IPS-15b (cell line): ENCODE results near the gene BRAT1.

ENCODE experiments used
- H3K27me3 ChIP-seq: one replicate; pipeline ENCODE4 v1.6.1; 2013; ENCODE audit warnings: low read length; ENCODE audit not compliant: control insufficient read depth, insufficient read depth
- H3K36me3 ChIP-seq: one replicate; pipeline ENCODE4 v1.6.1; 2013; ENCODE audit warnings: low read length; ENCODE audit not compliant: control insufficient read depth, insufficient read depth
- H3K4me1 ChIP-seq: one replicate; pipeline ENCODE4 v1.6.1; 2013; ENCODE audit warnings: mild to moderate bottlenecking, low read length; ENCODE audit not compliant: control insufficient read depth, insufficient read depth
- H3K4me3 ChIP-seq: one replicate; pipeline ENCODE4 v1.5.1; 2013; ENCODE audit warnings: low read depth, low read length
- H3K9ac ChIP-seq: one replicate; pipeline ENCODE4 v1.6.1; 2013; ENCODE audit warnings: low read depth, mild to moderate bottlenecking, low read length
- H3K9me3 ChIP-seq: one replicate; pipeline ENCODE4 v1.6.1; 2013; ENCODE audit warnings: mild to moderate bottlenecking, low read length; ENCODE audit not compliant: control insufficient read depth, insufficient read depth

BRAT1 gene

DNA sequence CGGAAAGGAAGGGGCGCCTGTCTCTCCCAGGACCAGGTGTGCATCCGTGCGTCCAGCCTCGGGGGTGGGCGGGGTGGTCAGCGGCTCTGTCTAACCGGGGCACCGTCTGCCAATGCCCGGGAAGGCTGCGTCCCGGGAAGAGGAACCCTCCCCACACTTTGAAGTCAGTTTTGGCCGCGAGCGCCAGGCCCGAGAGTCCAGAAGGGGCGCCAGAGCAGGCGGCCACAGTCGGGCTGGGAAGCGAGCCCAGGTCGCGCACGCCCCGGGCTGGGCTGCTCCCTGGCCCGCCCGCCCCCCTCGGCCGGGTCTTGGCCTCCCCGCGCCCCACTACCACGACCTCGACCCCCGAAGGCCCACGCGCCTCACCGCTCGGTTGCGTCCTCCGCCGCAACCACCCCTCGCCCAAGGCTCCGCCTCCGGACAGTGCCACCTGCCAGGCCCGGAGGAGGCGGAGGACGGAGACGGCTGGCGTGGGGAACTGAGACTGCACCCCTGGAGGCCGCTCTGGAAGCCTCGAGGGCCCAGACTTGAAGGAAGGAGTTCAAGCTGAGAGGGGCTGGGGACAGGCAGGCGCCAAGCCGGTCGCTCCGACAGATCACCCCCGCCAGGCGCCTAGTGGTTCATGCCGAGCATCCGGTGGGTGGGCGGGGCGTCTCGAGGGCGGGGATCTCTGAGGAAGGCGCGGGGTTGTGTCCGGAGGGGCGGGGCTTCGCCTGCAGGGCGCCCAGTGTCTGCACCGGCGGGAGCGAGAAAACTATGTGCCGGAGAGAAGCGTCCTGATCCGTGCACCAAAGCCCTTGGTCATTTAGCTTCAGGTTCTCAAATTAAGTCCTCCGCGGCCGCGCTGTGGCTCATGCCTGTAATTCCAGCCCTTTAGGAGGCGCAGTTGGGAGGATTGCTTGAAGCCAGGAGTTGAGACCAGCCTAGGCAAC is at the start of gene BRAT1:
TSS of gene BRAT1 (minus strand) at position 404 of the 932 bp plus-strand sequence. CDS start 1,093 bp downstream, outside the sequence.
- Histone ChIP-seq H3K36me3 (no peaks in the 10 kb centered on the region), H3K27me3 (no peaks in the 10 kb centered on the region), H3K9me3 (no peaks in the 10 kb centered on the region), H3K9ac (peak within 1 kb of the TSS; percentile 100), H3K4me1 (no peaks in the 10 kb centered on the region), H3K4me3 (peak within 1 kb of the TSS; percentile 82)

GRCh38 chr7:2604608-2605174 is 49.4 kb upstream of the BRAT1 start:
- Histone ChIP-seq H3K9me3 (no peaks in the 10 kb centered on the region), H3K36me3 (no peaks in the 10 kb centered on the region), H3K4me3 (no peak overlapping the region), H3K27me3 (no peaks in the 10 kb centered on the region), H3K9ac (no peak overlapping the region), H3K4me1 (no peaks in the 10 kb centered on the region)

GRCh38 chr7:2603044-2603965 is 48.0 kb upstream of the BRAT1 start:
- Histone ChIP-seq H3K9me3 (no peaks in the 10 kb centered on the region), H3K36me3 (peaks cover 5% of the 10 kb centered on the region), H3K4me1 (no peaks in the 10 kb centered on the region), H3K4me3 (no peak overlapping the region), H3K27me3 (no peaks in the 10 kb centered on the region), H3K9ac (no peak overlapping the region)

- Histone ChIP-seq H3K9ac (no peak overlapping the region), H3K36me3 (peaks cover 5% of the 10 kb centered on the region), H3K4me1 (no peaks in the 10 kb centered on the region), H3K27me3 (no peaks in the 10 kb centered on the region), H3K9me3 (no peaks in the 10 kb centered on the region), H3K4me3 (no peak overlapping the region)
These were observed 47.2 kb upstream of the BRAT1 start for GRCh38 chr7:2602406-2603043.

GRCh38 chr7:2601907-2602306 is 46.6 kb upstream of the BRAT1 start:
- H3K36me3 ChIP-seq = peaks cover 8% of the 10 kb centered on the region

DNA sequence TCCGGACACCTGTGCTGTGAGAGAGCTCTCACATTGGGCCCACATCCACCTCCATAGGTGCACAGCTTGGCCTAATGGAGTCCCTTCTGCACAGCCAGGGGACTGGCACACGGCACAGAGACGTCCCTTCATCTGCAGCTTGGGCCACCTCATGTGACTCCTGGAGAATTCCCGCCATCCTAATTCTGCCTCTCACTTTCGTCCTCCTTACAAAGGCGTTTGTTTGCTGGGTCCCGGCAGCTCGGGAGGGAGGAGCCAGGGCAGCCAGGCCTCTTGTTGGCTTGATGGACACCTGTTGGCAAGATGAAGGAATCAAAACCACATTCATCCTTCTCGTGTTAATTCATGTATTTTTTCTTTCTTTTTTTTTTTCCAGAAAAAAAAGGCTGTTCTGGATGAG is 45.7 kb upstream of the BRAT1 start:
- no peak overlapping the region for H3K4me3 ChIP-seq
- peaks cover 11% of the 10 kb centered on the region for H3K36me3 ChIP-seq
- no peak overlapping the region for H3K9ac ChIP-seq
- no peaks in the 10 kb centered on the region for H3K4me1 ChIP-seq
- no peaks in the 10 kb centered on the region for H3K9me3 ChIP-seq
- no peaks in the 10 kb centered on the region for H3K27me3 ChIP-seq

More at GRCh38 chr7:2601907-2602306, 46.6 kb upstream of the BRAT1 start:
- Histone ChIP-seq H3K9me3 (no peaks in the 10 kb centered on the region), H3K9ac (no peak overlapping the region), H3K27me3 (no peaks in the 10 kb centered on the region), H3K4me1 (no peaks in the 10 kb centered on the region), H3K4me3 (no peak overlapping the region)

GRCh38 chr7:2598154-2598823 is 43.0 kb upstream of the BRAT1 start:
- Histone ChIP-seq H3K36me3 (peaks cover 15% of the 10 kb centered on the region), H3K9me3 (no peaks in the 10 kb centered on the region), H3K4me3 (no peak overlapping the region), H3K27me3 (no peaks in the 10 kb centered on the region), H3K4me1 (no peaks in the 10 kb centered on the region), H3K9ac (no peak overlapping the region)

DNA sequence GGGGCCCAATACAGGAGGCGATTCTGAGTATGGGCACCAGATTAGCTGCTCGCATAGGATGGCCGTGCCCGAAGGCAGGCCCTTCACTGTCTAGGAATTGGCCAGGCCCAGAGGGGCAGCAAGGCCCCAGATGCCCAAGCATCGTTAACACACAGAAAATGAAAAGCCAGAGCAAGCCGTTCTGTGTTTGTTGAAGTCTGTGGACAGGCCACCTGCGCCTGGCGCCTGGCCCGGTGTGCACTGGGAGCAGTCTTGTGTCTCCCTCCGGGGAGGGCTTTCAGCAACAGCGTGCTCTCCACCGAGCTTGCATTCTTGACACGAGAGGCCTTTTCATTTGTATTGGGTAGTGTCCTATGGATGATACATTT is 41.9 kb upstream of the BRAT1 start:
- H3K4me3 ChIP-seq = no peak overlapping the region
- no peaks in the 10 kb centered on the region for H3K4me1 ChIP-seq
- no peaks in the 10 kb centered on the region for H3K9me3 ChIP-seq
- H3K9ac ChIP-seq = no peak overlapping the region
- no peaks in the 10 kb centered on the region for H3K27me3 ChIP-seq
- peaks cover 21% of the 10 kb centered on the region for H3K36me3 ChIP-seq

- Histone ChIP-seq H3K9ac (no peak overlapping the region), H3K36me3 (peaks cover 21% of the 10 kb centered on the region), H3K4me3 (no peak overlapping the region), H3K4me1 (no peaks in the 10 kb centered on the region), H3K9me3 (no peaks in the 10 kb centered on the region), H3K27me3 (no peaks in the 10 kb centered on the region)
These were observed 41.3 kb upstream of the BRAT1 start for GRCh38 chr7:2596464-2597272.

GRCh38 chr7:2595258-2595860 is 40.0 kb upstream of the BRAT1 start:
- H3K27me3 ChIP-seq = no peaks in the 10 kb centered on the region
- H3K36me3 ChIP-seq = peaks cover 21% of the 10 kb centered on the region
- no peaks in the 10 kb centered on the region for H3K9me3 ChIP-seq
- H3K4me3 ChIP-seq = no peak overlapping the region
- H3K4me1 ChIP-seq = no peaks in the 10 kb centered on the region
- H3K9ac ChIP-seq = no peak overlapping the region
